ENCODE results near the gene CDNF. TPM values are rescaled to one million over a fixed set of nuclear protein-coding genes. Genes with fewer than 3 reads are reported as not detected.

Gene CDNF
- polyA plus RNA-seq, 1 experiment, result 1.7 TPM

Other genes starting within 250 kb of the CDNF start
- gene FAM107B, start 63.1 kb downstream of the CDNF start, polyA plus RNA-seq (2011; rRNA removed), result 33.6 and 41.4 TPM in 2 replicates
- gene HSPA14, start 269 bp upstream of the CDNF start, polyA plus RNA-seq (2011; rRNA removed), result 10.1 and 14.9 TPM in 2 replicates
- 5.2 and 5.7 TPM in 2 replicates for gene MSANTD7, start 269 bp upstream of the CDNF start, polyA plus RNA-seq (2011; rRNA removed)
- 6.2 and 9.0 TPM in 2 replicates for gene SUV39H2, start 40.8 kb upstream of the CDNF start, polyA plus RNA-seq (2011; rRNA removed)
- gene DCLRE1C, start 116.1 kb upstream of the CDNF start, polyA plus RNA-seq (2011; rRNA removed), result 5.5 and 6.4 TPM in 2 replicates
- gene MEIG1, start 121.4 kb upstream of the CDNF start, polyA plus RNA-seq (2011; rRNA removed), result 0.21 TPM in 1 of 2 replicates, not detected in the other
- gene OLAH, start 205.9 kb upstream of the CDNF start, polyA plus RNA-seq (2011; rRNA removed), result 0.12 TPM in 1 of 2 replicates, not detected in the other